Measurements from ENCODE around the gene AURKB. TPM values are rescaled to one million over a fixed set of nuclear protein-coding genes. Genes with fewer than 3 reads are reported as not detected.

The AURKB gene
- total and polyA plus RNA-seq, 2 of the 13 experiments (the other 11 are each of a cell fraction or from before 2014, with no cell fraction given) = 29.5 to 75.3 TPM

DNA sequence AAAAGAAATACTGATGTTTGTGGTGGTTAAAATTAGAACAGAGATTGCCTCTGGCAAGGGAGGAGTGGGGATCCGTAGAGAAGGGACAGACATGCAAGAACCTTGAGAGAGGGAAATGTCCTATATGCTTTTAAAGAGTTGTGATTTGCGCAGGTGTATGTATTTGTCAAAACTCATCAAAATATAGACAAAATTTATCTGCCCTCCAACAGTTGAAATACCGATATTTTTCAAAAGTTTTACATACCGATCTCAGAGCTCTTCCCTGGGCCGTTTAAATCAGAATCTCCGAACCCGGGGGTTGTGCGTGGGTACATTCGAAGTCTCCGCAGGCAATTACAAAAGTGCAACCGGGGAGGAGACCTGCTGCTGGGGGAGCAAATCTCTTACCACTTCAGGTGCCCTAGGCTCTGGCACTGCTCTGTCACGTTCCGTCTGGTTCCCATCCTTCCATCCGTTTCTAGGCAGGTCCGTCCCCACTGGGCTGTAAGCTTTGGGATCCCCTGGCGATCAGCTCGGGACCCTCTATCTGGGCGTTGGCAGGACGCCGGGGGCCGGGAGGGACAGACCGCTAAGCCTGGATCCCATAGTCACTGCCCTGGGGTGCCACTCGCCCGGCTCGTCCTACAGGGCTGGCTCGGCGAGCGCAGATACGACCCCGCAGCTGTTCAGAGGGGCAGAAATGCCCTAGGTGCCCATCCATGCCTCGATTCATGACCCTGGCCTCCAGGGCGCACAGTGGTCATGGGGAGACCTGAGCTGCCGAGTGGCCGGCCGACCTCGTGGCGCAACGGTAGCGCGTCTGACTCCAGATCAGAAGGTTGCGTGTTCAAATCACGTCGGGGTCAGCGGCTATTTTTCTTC, 24.6 kb downstream of the AURKB start (continued):
- TF ChIP-seq, protein P1, sequence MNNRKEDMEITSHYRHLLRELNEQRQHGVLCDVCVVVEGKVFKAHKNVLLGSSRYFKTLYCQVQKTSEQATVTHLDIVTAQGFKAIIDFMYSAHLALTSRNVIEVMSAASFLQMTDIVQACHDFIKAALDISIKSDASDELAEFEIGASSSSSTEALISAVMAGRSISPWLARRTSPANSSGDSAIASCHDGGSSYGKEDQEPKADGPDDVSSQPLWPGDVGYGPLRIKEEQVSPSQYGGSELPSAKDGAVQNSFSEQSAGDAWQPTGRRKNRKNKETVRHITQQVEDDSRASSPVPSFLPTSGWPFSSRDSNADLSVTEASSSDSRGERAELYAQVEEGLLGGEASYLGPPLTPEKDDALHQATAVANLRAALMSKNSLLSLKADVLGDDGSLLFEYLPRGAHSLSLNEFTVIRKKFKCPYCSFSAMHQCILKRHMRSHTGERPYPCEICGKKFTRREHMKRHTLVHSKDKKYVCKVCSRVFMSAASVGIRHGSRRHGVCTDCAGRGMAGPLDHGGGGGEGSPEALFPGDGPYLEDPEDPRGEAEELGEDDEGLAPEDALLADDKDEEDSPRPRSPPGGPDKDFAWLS (CRISPR knock-in tag; IDR thresholded peaks at IDR 0.05; ENCODE audit: borderline replicate concordance) = no peak
- TF ChIP-seq RBM22 (optimal IDR thresholded peaks at IDR 0.05; ENCODE audit: low read length) = no peak
- TF ChIP-seq ARNT2 (CRISPR knock-in tag; IDR thresholded peaks at IDR 0.05; ENCODE audit: low read depth) = peak; percentile 39; the same call in 1 of the 2 replicates
- TF ChIP-seq, protein P2, sequence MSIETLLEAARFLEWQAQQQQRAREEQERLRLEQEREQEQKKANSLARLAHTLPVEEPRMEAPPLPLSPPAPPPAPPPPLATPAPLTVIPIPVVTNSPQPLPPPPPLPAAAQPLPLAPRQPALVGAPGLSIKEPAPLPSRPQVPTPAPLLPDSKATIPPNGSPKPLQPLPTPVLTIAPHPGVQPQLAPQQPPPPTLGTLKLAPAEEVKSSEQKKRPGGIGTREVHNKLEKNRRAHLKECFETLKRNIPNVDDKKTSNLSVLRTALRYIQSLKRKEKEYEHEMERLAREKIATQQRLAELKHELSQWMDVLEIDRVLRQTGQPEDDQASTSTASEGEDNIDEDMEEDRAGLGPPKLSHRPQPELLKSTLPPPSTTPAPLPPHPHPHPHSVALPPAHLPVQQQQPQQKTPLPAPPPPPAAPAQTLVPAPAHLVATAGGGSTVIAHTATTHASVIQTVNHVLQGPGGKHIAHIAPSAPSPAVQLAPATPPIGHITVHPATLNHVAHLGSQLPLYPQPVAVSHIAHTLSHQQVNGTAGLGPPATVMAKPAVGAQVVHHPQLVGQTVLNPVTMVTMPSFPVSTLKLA (IDR thresholded peaks at IDR 0.05) = no peak
- TF ChIP-seq ZNF556 (CRISPR knock-in tag; IDR thresholded peaks at IDR 0.05; ENCODE audit: borderline replicate concordance) = no peak; the same call in 1 of the 2 replicates
- peak; percentile 21; the same call in 1 of the 2 replicates for TF ChIP-seq ZNF792 (CRISPR knock-in tag; IDR thresholded peaks at IDR 0.05)
- no peak for TF ChIP-seq TCF7 (IDR thresholded peaks at IDR 0.05; ENCODE audit: low read depth)
- TF ChIP-seq XBP1 (CRISPR knock-in tag; IDR thresholded peaks at IDR 0.05) = no peak
- TF ChIP-seq HOXD1 (CRISPR knock-in tag; IDR thresholded peaks at IDR 0.05) = 0 out of 2 replicates have a peak, but pooled peaks have one; percentile 31
- TF ChIP-seq RCOR2 (CRISPR knock-in tag; IDR thresholded peaks at IDR 0.05) = peak; percentile 13; the same call in 1 of the 2 replicates
- TF ChIP-seq ZNF329 (CRISPR knock-in tag; IDR thresholded peaks at IDR 0.05; ENCODE audit: low read depth) = no peak
- TF ChIP-seq, protein P3, sequence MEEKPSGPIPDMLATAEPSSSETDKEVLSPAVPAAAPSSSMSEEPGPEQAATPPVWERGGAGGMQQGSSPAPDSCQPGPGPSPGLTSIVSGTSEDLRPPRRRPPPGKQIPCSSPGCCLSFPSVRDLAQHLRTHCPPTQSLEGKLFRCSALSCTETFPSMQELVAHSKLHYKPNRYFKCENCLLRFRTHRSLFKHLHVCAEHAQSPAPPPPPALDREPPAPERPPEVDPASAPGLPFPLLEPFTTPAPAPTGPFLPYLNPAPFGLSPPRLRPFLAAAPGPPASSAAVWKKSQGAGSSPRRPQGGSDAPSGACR (CRISPR knock-in tag; IDR thresholded peaks at IDR 0.05) = no peak; the same call in 1 of the 2 replicates
- TF ChIP-seq TEAD3 (CRISPR knock-in tag; optimal IDR thresholded peaks at IDR 0.05; ENCODE audit: borderline replicate concordance) = peak; percentile 55
- TF ChIP-seq ZNF460 (CRISPR knock-in tag; IDR thresholded peaks at IDR 0.05; ENCODE audit: borderline replicate concordance) = no peak
- peak; percentile 39; the same call in 1 of the 2 replicates for TF ChIP-seq ZNF138 (CRISPR knock-in tag; IDR thresholded peaks at IDR 0.05; ENCODE audit: low read depth)
- TF ChIP-seq, protein P4, sequence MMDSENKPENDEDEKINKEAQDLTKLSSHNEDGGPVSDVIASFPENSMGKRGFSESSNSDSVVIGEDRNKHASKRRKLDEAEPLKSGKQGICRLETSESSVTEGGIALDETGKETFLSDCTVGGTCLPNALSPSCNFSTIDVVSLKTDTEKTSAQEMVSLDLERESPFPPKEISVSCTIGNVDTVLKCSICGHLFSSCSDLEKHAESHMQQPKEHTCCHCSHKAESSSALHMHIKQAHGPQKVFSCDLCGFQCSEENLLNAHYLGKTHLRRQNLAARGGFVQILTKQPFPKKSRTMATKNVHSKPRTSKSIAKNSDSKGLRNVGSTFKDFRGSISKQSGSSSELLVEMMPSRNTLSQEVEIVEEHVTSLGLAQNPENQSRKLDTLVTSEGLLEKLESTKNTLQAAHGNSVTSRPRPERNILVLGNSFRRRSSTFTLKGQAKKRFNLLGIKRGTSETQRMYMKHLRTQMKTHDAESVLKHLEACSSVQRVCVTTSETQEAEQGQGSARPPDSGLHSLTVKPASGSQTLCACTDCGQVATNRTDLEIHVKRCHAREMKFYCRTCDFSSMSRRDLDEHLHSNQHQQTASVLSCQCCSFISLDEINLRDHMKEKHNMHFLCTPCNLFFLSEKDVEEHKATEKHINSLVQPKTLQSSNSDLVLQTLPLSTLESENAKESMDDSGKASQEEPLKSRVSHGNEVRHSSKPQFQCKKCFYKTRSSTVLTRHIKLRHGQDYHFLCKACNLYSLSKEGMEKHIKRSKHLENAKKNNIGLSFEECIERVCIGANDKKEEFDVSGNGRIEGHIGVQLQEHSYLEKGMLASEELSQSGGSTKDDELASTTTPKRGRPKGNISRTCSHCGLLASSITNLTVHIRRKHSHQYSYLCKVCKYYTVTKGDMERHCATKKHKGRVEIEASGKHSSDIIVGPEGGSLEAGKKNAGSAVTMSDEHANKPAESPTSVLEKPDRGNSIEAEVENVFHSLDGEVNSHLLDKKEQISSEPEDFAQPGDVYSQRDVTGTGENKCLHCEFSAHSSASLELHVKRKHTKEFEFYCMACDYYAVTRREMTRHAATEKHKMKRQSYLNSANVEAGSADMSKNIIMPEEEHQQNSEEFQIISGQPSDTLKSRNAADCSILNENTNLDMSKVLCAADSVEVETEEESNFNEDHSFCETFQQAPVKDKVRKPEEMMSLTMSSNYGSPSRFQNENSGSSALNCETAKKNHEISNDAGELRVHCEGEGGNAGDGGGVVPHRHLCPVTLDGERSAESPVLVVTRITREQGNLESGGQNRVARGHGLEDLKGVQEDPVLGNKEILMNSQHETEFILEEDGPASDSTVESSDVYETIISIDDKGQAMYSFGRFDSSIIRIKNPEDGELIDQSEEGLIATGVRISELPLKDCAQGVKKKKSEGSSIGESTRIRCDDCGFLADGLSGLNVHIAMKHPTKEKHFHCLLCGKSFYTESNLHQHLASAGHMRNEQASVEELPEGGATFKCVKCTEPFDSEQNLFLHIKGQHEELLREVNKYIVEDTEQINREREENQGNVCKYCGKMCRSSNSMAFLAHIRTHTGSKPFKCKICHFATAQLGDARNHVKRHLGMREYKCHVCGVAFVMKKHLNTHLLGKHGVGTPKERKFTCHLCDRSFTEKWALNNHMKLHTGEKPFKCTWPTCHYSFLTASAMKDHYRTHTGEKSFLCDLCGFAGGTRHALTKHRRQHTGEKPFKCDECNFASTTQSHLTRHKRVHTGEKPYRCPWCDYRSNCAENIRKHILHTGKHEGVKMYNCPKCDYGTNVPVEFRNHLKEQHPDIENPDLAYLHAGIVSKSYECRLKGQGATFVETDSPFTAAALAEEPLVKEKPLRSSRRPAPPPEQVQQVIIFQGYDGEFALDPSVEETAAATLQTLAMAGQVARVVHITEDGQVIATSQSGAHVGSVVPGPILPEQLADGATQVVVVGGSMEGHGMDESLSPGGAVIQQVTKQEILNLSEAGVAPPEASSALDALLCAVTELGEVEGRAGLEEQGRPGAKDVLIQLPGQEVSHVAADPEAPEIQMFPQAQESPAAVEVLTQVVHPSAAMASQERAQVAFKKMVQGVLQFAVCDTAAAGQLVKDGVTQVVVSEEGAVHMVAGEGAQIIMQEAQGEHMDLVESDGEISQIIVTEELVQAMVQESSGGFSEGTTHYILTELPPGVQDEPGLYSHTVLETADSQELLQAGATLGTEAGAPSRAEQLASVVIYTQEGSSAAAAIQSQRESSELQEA (CRISPR knock-in tag; IDR thresholded peaks at IDR 0.05; ENCODE audit: not compliant biosample characterization) = no peak
- TF ChIP-seq ZNF841 (CRISPR knock-in tag; IDR thresholded peaks at IDR 0.05; ENCODE audit: borderline replicate concordance) = no peak

Measured in HepG2 (cell line).